Measurements from ENCODE around the gene PKIG.

DNA sequence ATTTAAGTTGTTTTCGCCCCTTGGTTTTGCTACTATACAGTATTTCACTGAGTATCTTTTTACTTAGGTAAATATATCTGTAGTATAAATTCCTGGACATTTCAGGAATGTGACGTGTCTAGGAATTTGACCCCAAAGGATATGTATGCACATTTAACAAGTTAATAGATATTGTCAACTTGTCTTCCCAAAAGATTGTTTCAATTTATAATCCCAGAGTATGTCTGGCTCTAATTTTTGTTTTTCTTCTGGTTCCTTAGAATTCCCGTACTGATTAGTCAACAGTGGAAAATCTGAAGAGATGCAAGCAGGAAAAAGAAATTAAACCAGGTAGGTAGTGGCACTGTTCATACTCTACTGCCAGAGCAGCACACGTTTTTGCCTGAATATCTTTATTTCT lies 7.2 kb downstream of the PKIG start:
- TF ChIP-seq POLR2A (IDR thresholded peaks at IDR 0.05; ENCODE audit: low read length): no peak
- no peak for TF ChIP-seq GATA1 (IDR thresholded peaks at IDR 0.05; ENCODE audit: low read depth, low read length)

Data from erythroblast (primary cell).